22Rv1 (cell line): Measurements from ENCODE around the gene HPCAL4.

Experiments
- ZFX ChIP-seq: fragments of 450-650 bp; IDR thresholded peaks from 2 replicates; pipeline ENCODE4 v1.6.1; 2017; ENCODE audit warnings: antibody characterized with exemption, borderline replicate concordance
- TF ChIP-seq, protein P1 (sequence below): fragments of 450-650 bp; IDR thresholded peaks from 2 replicates; pipeline ENCODE4 v1.5.1; 2017; ENCODE audit warnings: mild to moderate bottlenecking

DNA sequence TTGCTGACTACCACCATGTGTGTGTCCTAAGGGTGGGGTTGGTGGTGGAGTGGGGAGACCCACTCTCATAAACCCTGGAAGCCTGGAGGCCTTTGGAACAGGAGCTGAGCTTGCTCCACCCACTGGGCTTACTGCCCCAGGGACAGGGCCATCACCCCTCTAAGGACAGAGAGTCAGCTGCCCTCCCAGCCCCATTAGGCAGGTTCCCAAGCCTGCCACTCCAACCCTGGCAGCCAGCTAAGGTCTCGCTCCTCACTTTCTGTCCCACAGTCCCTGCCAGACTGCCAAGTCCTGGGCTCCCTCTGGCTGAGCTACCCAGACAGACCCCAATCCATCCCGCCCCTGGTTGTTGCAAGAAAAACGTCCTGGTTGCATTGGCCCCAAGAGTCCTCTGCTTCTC lies 23.1 kb downstream of the HPCAL4 start:
- TF ChIP-seq, protein P1, sequence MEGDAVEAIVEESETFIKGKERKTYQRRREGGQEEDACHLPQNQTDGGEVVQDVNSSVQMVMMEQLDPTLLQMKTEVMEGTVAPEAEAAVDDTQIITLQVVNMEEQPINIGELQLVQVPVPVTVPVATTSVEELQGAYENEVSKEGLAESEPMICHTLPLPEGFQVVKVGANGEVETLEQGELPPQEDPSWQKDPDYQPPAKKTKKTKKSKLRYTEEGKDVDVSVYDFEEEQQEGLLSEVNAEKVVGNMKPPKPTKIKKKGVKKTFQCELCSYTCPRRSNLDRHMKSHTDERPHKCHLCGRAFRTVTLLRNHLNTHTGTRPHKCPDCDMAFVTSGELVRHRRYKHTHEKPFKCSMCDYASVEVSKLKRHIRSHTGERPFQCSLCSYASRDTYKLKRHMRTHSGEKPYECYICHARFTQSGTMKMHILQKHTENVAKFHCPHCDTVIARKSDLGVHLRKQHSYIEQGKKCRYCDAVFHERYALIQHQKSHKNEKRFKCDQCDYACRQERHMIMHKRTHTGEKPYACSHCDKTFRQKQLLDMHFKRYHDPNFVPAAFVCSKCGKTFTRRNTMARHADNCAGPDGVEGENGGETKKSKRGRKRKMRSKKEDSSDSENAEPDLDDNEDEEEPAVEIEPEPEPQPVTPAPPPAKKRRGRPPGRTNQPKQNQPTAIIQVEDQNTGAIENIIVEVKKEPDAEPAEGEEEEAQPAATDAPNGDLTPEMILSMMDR, result no peak
- TF ChIP-seq ZFX, result no peak
